Psoas muscle (tissue), 8 donors: Measurements from ENCODE around the gene NAIF1. TPM values are rescaled to one million over a fixed set of nuclear protein-coding genes. Genes with fewer than 3 reads are reported as not detected.

Source experiments
- ATAC-seq, 4 donors: fragments of 200-7000 bp; cut with Tn5 transposase; one replicate each; pipeline ENCODE4 v1.9.1; 2020; ENCODE audit warnings: moderate library complexity in 3 of 4, mild to moderate bottlenecking in 2 of 4
- DNase-seq, 2 donors: peaks; one replicate each; pipeline ENCODE4 v3.0.0-alpha.2; 2020
- H3K27ac ChIP-seq: fragments of 200-600 bp; one replicate; pipeline ENCODE4 v1.8.0; 2022
- H3K27me3 ChIP-seq, 3 donors: fragments of 200-600 bp in 1 of 3; one replicate each; pipeline versions ENCODE4 v1.6.1 to v1.8.0; 2013 to 2022; ENCODE audit warnings: low read length in 2 of 3, mild to moderate bottlenecking in 2 of 3, moderate library complexity in 1 of 3; ENCODE audit not compliant: insufficient read depth in 3 of 3
- H3K36me3 ChIP-seq, 2 donors: fragments of 200-600 bp in 1 of 2; one replicate each; pipeline versions ENCODE4 v1.6.1 to v1.8.0; 2013 to 2022; ENCODE audit warnings: low read depth in 1 of 2, mild to moderate bottlenecking in 1 of 2, moderate library complexity in 1 of 2; ENCODE audit not compliant: insufficient read depth in 1 of 2
- H3K4me1 ChIP-seq: fragments of 200-600 bp; one replicate; pipeline ENCODE4 v1.8.0; 2022
- H3K4me3 ChIP-seq: fragments of 200-600 bp; one replicate; pipeline ENCODE4 v1.8.0; 2022; ENCODE audit warnings: mild to moderate bottlenecking
- H3K9me3 ChIP-seq: fragments of 200-600 bp; one replicate; pipeline ENCODE4 v1.8.0; 2022
- CTCF ChIP-seq: fragments of 200-600 bp; IDR thresholded peaks from one replicate; pipeline ENCODE4 v1.8.0; 2022; ENCODE audit warnings: antibody characterized with exemption
- WGBS, 3 donors: extraction: QIAGEN DNeasy Blood & Tissue Kit; methylation state at CpG; one replicate each; pipeline versions ENCODE4 v1.1.6 to v1.1.7; 2013; 5-methylcytosine and 5-hydroxymethylcytosine counted together
- intact Hi-C, 2 donors: fragments of 100-400 bp; cut with DNase I; formaldehyde crosslinking; loops; one replicate each; pipeline versions ENCODE4 v1.11.0 to v1.14.2; 2022
- polyA plus RNA-seq, 3 donors: library from polyadenylated mRNA; stranded (reverse); fragments of 200-250 nt; gene quantifications; one replicate each; pipeline ENCODE4 v1.2.3, GENCODE V29; 2013
- total RNA-seq, 4 donors: library from RNA; stranded (reverse); fragmentation: NEBNext Ultra II Directional in 2 of 4; extraction: Animal tissue kit (Norgen Biotek cat#: 25700) in 2 of 4; gene quantifications; one replicate each; pipeline versions ENCODE4 v1.2.1 to v1.2.4, GENCODE V29; 2021 to 2023
- donor health status: healthy with polysubstance abuse.
- donor health status: DM: no; HTN: no; CAD: no; lungs with moderate emphysema.
- donor health status: Bipolar disorder and iron deficiency.
- donor health status: healthy.
- donor health status: DM: yes; HTN: yes; CAD: no.
- donor health status: DM: no; HTN: no; CAD: no.
- donor health status: DM: no; HTN: no; CAD: no.
- donor health status: DM: yes; HTN: yes; CAD: no.

NAIF1 gene
- total and polyA plus RNA-seq, 7 donors, result 4.2 to 8.7 (median 6.3) TPM

DNA sequence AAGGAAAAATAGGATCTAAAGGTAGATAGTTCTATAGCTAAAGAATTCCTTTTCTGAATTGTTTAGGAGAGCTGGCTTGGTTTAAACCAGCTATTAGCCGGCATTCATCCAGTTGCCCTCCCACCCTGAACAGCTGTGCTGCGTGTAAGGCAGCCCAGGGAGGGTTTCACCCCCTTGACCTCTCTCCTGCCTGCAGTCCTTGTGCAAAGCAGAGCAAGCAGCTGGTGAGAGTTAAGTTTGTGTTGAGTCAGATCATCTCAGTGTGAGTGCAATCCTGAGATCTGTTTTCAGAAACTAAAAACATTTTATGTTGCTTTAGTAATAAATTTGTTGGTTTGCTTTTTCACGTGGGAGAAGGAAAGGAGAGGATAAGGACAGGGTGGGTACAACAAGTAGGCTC lies 13.9 kb upstream of the NAIF1 start:
- H3K36me3 ChIP-seq, result no peaks in the 10 kb centered on the region
- 19 to 38% (median 30%) methylated on average over 3 of the region's 3 CpGs for WGBS, 3 donors
- no peaks in the 10 kb centered on the region for H3K27me3 ChIP-seq
- peak; percentile 58 to 71 (median 64) for ATAC-seq
- peak overlapping the region; percentile 66 for H3K27ac ChIP-seq
- H3K4me3 ChIP-seq, result no peak overlapping the region
- peaks cover 38% of the 10 kb centered on the region for H3K4me1 ChIP-seq
- DNase-seq, result no peak
- no peak for TF ChIP-seq CTCF
- intact Hi-C loops, result no loop called here
- H3K9me3 ChIP-seq, result no peaks in the 10 kb centered on the region

DNA sequence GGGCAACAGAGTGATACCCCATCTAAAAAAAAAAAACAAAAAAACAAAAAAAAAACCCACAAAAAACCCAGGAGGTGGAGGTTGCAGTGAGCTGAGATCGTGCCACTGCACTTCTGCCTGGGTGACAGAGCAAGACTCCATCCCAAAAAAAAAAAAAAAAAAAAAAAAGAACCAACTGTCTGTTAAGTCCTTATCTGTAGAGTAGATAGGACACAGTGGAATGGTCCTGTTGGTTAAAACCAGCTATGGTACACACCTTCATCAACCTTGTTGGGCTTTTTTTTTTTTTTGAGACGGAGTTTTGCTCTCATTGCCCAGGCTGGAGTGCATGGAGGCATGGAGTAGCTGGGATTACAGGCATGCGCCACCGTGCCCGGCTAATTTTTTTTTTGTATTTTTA lies 13.1 kb upstream of the NAIF1 start:
- Histone ChIP-seq H3K27ac (peak overlapping the region; percentile 64), H3K27me3 (no peaks in the 10 kb centered on the region), H3K9me3 (no peaks in the 10 kb centered on the region), H3K4me3 (no peak overlapping the region), H3K36me3 (no peaks in the 10 kb centered on the region), H3K4me1 (peaks cover 39% of the 10 kb centered on the region)
- DNase-seq, result no peak
- intact Hi-C loops, result no loop called here
- TF ChIP-seq CTCF, result no peak
- ATAC-seq, result no peak
- 72 to 77% (median 75%) methylated on average over 5 of the region's 5 CpGs for WGBS, 3 donors

- H3K4me1 ChIP-seq, result peaks cover 46% of the 10 kb centered on the region
- intact Hi-C loops, result no loop called here
Measured at GRCh38 chr9:128078504-128079434, 11.6 kb upstream of the NAIF1 start.

DNA sequence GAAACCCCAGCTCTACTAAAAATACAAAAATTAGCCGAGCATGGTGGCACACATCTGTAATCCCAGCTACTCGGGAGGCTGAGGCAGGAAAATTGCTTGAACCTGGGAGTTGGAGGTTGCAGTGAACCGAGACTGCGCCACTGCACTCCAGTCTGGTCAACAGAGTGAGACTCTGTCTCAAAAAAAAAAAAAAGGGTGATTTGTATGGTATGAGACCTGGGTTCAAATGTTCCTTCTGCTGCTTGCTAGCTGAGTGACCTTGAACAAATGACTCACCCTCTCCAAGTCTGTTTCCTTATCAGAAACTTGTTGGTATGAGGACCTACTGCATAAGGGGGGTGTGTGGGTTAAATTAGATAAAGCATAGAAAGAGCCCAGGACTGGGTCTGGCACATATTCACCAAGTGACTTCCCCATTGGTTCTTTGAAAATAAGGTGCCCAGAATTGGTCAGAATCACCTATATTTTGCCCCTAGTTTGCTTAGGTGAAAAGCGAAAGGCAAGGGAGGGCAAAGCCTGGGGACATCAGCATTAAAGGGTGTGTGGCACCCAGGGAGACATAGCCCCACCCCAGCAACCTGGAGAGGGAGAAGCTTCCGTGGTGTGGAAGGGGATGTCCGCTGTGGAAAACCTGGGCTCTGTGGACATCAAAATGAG lies 10.9 kb upstream of the NAIF1 start:
- H3K4me3 ChIP-seq, result no peak overlapping the region
- H3K9me3 ChIP-seq, result no peaks in the 10 kb centered on the region
- ATAC-seq, result peak in 3 of 4 donors; percentile 22 to 38 (median 23)
- H3K27ac ChIP-seq, result peak overlapping the region; percentile 79
- no peaks in the 10 kb centered on the region for H3K27me3 ChIP-seq
- 88 to 97% (median 92%) methylated on average over 7 of the region's 7 CpGs for WGBS, 3 donors
- no peaks in the 10 kb centered on the region for H3K36me3 ChIP-seq
- intact Hi-C loops, result no loop called here
- no peak for TF ChIP-seq CTCF
- H3K4me1 ChIP-seq, result peaks cover 54% of the 10 kb centered on the region
- DNase-seq, result no peak

More at GRCh38 chr9:128078504-128079434, 11.6 kb upstream of the NAIF1 start:
- WGBS, 3 donors, result 33 to 54% (median 38%) methylated on average over 11 of the region's 11 CpGs
- H3K36me3 ChIP-seq, result no peaks in the 10 kb centered on the region
- no peaks in the 10 kb centered on the region for H3K27me3 ChIP-seq
- peak overlapping the region; percentile 15 for H3K4me3 ChIP-seq
- peak; percentile 64 to 88 (median 76) for ATAC-seq
- no peak for TF ChIP-seq CTCF
- H3K27ac ChIP-seq, result peak overlapping the region; percentile 79
- no peaks in the 10 kb centered on the region for H3K9me3 ChIP-seq
- DNase-seq, result no peak
